Nephron progenitor cell (in vitro differentiated cells): Measurements from ENCODE around the gene CDX4.

Source experiments
- DNase-seq: peaks from one replicate; pipeline ENCODE4 v3.0.0; 2021
- H3K27ac Mint-ChIP-seq: 2 replicates; pipeline ENCODE4 v1.8.0; 2021; ENCODE audit warnings: mild to moderate bottlenecking, moderate library complexity, mixed read lengths
- H3K27me3 Mint-ChIP-seq: 2 replicates; pipeline ENCODE4 v1.8.0; 2021; ENCODE audit warnings: mild to moderate bottlenecking, low read depth, mixed read lengths; ENCODE audit not compliant: poor library complexity
- H3K36me3 Mint-ChIP-seq: 2 replicates; pipeline ENCODE4 v1.8.0; 2021; ENCODE audit warnings: low read depth, mixed read lengths
- H3K4me1 Mint-ChIP-seq: 2 replicates; pipeline ENCODE4 v1.8.0; 2021; ENCODE audit warnings: mixed read lengths
- H3K4me3 Mint-ChIP-seq: 2 replicates; pipeline ENCODE4 v1.8.0; 2021; ENCODE audit warnings: mild to moderate bottlenecking, moderate library complexity, mixed read lengths
- H3K9me3 Mint-ChIP-seq: 2 replicates; pipeline ENCODE4 v1.8.0; 2021; ENCODE audit warnings: mild to moderate bottlenecking, moderate library complexity, mixed read lengths
- CTCF ChIP-seq: fragments of 200-600 bp; sonication (generic); IDR thresholded peaks from 2 replicates; pipeline ENCODE4 v1.5.0; 2021; ENCODE audit warnings: antibody characterized with exemption

The CDX4 gene

GRCh38 chrX:73447311-73447794 is 500 bp downstream of the CDX4 start:
- TF ChIP-seq CTCF: no peak
- no peak for DNase-seq
- Mint-ChIP-seq H3K4me1 (peaks cover 67% of the 10 kb centered on the region), H3K9me3 (peaks cover 14% of the 10 kb centered on the region), H3K4me3 (no peak overlapping the region), H3K36me3 (peaks cover 3% of the 10 kb centered on the region), H3K27ac (no peak overlapping the region), H3K27me3 (no peaks in the 10 kb centered on the region)

- no peak for DNase-seq
- no peak for TF ChIP-seq CTCF
- Mint-ChIP-seq H3K36me3 (no peaks in the 10 kb centered on the region), H3K9me3 (peaks cover 8% of the 10 kb centered on the region), H3K4me1 (peaks cover 68% of the 10 kb centered on the region), H3K4me3 (peak overlapping the region; percentile 3), H3K27me3 (no peaks in the 10 kb centered on the region), H3K27ac (no peak overlapping the region)
Measured at GRCh38 chrX:73448379-73448778, 1.5 kb downstream of the CDX4 start.

- no peaks in the 10 kb centered on the region for H3K36me3 Mint-ChIP-seq
- no peak for DNase-seq
- no peaks in the 10 kb centered on the region for H3K27me3 Mint-ChIP-seq
- no peak overlapping the region for H3K4me3 Mint-ChIP-seq
- peaks cover 61% of the 10 kb centered on the region for H3K4me1 Mint-ChIP-seq
- H3K9me3 Mint-ChIP-seq: peaks cover 11% of the 10 kb centered on the region
- H3K27ac Mint-ChIP-seq: no peak overlapping the region
- TF ChIP-seq CTCF: no peak
Measured at GRCh38 chrX:73455171-73455570, 8.3 kb downstream of the CDX4 start.

GRCh38 chrX:73457306-73457705 is 10.5 kb downstream of the CDX4 start:
- H3K27ac Mint-ChIP-seq: peak overlapping the region; percentile 49
- H3K9me3 Mint-ChIP-seq: peaks cover 12% of the 10 kb centered on the region
- peaks cover 47% of the 10 kb centered on the region for H3K4me1 Mint-ChIP-seq
- no peak overlapping the region for H3K4me3 Mint-ChIP-seq
- no peak for TF ChIP-seq CTCF
- no peak for DNase-seq
- H3K27me3 Mint-ChIP-seq: no peaks in the 10 kb centered on the region
- H3K36me3 Mint-ChIP-seq: peaks cover 1% of the 10 kb centered on the region

- H3K27me3 Mint-ChIP-seq: no peaks in the 10 kb centered on the region
- no peak overlapping the region for H3K4me3 Mint-ChIP-seq
- DNase-seq: no peak
- peaks cover 23% of the 10 kb centered on the region for H3K9me3 Mint-ChIP-seq
- H3K4me1 Mint-ChIP-seq: no peaks in the 10 kb centered on the region
- no peak overlapping the region for H3K27ac Mint-ChIP-seq
- TF ChIP-seq CTCF: no peak
- no peaks in the 10 kb centered on the region for H3K36me3 Mint-ChIP-seq
Measured at GRCh38 chrX:73468376-73468775, 21.5 kb downstream of the CDX4 start.

- H3K27ac Mint-ChIP-seq: no peak overlapping the region
- no peak overlapping the region for H3K4me3 Mint-ChIP-seq
- no peak for DNase-seq
- H3K27me3 Mint-ChIP-seq: no peaks in the 10 kb centered on the region
- TF ChIP-seq CTCF: no peak
- H3K4me1 Mint-ChIP-seq: no peaks in the 10 kb centered on the region
- H3K36me3 Mint-ChIP-seq: peaks cover 18% of the 10 kb centered on the region
- H3K9me3 Mint-ChIP-seq: peaks cover 55% of the 10 kb centered on the region
Measured at GRCh38 chrX:73478961-73479360, 32.1 kb downstream of the CDX4 start.
